ENCODE results near the gene MEA1.

- no peak for TF ChIP-seq CTCF (conservative IDR thresholded peaks at IDR 0.05; ENCODE audit: low read length)
- no peak for TF ChIP-seq EZH2phosphoT487 (IDR thresholded peaks at IDR 0.05; ENCODE audit: borderline replicate concordance)
Observed at GRCh38 chr6:43050981-43051380, 37.2 kb upstream of the MEA1 start.
